GM23338 (cell line): Measurements from ENCODE around the gene MEGF8. TPM values are rescaled to one million over a fixed set of nuclear protein-coding genes. Genes with fewer than 3 reads are reported as not detected.

Experiments
- CREB1 ChIP-seq: fragments of 250-450 bp; sonication (Bioruptor Pico); IDR thresholded peaks from 2 replicates; pipeline ENCODE4 v1.5.0; 2020; ENCODE audit warnings: low read depth, mild to moderate bottlenecking, moderate library complexity
- EZH2 ChIP-seq: fragments of 200-600 bp; sonication (generic); IDR thresholded peaks from one replicate; pipeline ENCODE4 v1.8.0; 2017; ENCODE audit warnings: antibody characterized with exemption, mild to moderate bottlenecking, low read depth; ENCODE audit not compliant: unreplicated experiment
- EZH2phosphoT487 ChIP-seq: fragments of 200-600 bp; sonication (generic); IDR thresholded peaks from one replicate; pipeline ENCODE4 v1.8.1; 2018; ENCODE audit warnings: antibody characterized with exemption; ENCODE audit not compliant: unreplicated experiment
- JUNB ChIP-seq: IDR thresholded peaks from one replicate; pipeline ENCODE4 v1.6.1; 2016; ENCODE audit warnings: antibody characterized with exemption; ENCODE audit not compliant: unreplicated experiment
- NANOG ChIP-seq: IDR thresholded peaks from 2 replicates; pipeline ENCODE4 v1.6.1; 2016; ENCODE audit warnings: antibody characterized with exemption, borderline replicate concordance
- POLR2AphosphoS5 ChIP-seq: IDR thresholded peaks from 2 replicates; pipeline ENCODE4 v1.6.1; 2016; ENCODE audit warnings: antibody characterized with exemption, low read depth
- STAT1 ChIP-seq: IDR thresholded peaks from one replicate; pipeline ENCODE4 v1.6.1; 2016; ENCODE audit warnings: antibody characterized with exemption; ENCODE audit not compliant: unreplicated experiment
- ZNF114 ChIP-seq: fragments of 250-450 bp; sonication (Bioruptor Pico); IDR thresholded peaks from 2 replicates; pipeline ENCODE4 v1.5.0; 2020; ENCODE audit warnings: mild to moderate bottlenecking, moderate library complexity
- ZNF331 ChIP-seq: fragments of 250-450 bp; sonication (Bioruptor Pico); IDR thresholded peaks from 2 replicates; pipeline ENCODE4 v1.5.0; 2020; ENCODE audit warnings: low read depth, mild to moderate bottlenecking, moderate library complexity
- polyA plus RNA-seq: library from polyadenylated mRNA; unstranded; fragments of >200 nt; fragmentation: Nextera tagmentation; extraction: Ambion mirVana; gene quantifications from 2 replicates; pipeline ENCODE4 v1.2.1, GENCODE V29; 2016
- total RNA-seq: library from RNA; depleted of rRNA; stranded (reverse); fragments of >200 nt; shearing (Covaris generic); gene quantifications from 2 replicates; pipeline ENCODE4 v1.2.3, GENCODE V29; 2014
- TF ChIP-seq, protein P1 (sequence below): fragments of 250-450 bp; sonication (Bioruptor Pico); IDR thresholded peaks from 2 replicates; pipeline ENCODE4 v1.5.0; 2020; ENCODE audit warnings: mild to moderate bottlenecking, moderate library complexity
- TF ChIP-seq, protein P2 (sequence below): IDR thresholded peaks from 2 replicates; pipeline ENCODE4 v1.6.1; 2016; ENCODE audit warnings: antibody characterized with exemption
- TF ChIP-seq, protein P3 (sequence below), 2 experiments: fragments of 200-600 bp in 1 of 2; sonication (generic) in 1 of 2; conservative IDR thresholded peaks; 2 replicates each; pipeline versions ENCODE4 v1.5.1 to v1.6.1; 2016 to 2017; ENCODE audit warnings: antibody characterized with exemption in 2 of 2, low read depth in 2 of 2, mild to moderate bottlenecking in 2 of 2, moderate library complexity in 1 of 2

MEGF8 gene
- total and polyA plus RNA-seq, 2 experiments from 2014 or later, result 6.2 to 40.5 TPM

DNA sequence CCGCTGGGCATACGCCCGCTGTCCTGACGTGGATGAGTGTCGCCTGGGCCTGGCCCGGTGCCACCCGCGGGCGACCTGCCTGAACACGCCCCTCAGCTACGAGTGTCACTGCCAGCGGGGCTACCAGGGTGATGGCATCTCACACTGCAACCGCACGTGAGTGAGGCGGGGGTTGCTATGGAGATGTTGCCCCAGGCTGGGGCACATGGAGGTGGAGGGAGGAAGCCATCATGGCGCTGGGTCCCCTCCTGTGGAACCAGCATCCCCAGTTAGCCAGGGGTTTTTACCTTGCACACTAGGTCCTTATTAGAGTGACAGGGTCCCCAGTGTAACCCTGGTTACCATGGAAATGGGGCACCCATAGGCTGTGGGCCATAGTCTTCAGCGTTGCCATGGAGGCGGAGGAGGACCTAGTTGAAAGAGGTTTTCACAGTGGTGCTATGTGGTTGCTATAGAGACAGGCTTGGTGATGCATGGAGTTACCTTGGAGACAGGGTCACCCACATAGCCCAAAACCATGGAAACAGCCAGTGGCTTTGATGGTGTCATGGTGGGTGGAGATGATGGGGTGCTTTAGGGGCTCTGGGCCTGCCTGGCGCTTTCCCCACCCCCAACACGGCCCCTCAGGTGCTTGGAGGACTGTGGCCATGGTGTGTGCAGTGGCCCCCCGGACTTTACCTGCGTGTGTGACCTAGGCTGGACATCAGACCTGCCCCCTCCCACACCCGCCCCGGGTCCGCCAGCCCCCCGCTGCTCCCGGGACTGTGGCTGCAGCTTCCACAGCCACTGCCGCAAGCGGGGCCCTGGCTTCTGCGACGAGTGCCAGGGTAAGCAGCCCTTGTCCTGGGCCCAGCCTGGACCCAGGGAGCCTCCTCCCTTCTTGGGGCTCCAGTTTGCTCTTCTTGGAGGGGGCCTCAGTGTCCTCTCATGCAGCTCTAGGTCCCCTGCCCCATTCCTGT, 27.1 kb downstream of the MEGF8 start (continued):
- TF ChIP-seq, protein P1, sequence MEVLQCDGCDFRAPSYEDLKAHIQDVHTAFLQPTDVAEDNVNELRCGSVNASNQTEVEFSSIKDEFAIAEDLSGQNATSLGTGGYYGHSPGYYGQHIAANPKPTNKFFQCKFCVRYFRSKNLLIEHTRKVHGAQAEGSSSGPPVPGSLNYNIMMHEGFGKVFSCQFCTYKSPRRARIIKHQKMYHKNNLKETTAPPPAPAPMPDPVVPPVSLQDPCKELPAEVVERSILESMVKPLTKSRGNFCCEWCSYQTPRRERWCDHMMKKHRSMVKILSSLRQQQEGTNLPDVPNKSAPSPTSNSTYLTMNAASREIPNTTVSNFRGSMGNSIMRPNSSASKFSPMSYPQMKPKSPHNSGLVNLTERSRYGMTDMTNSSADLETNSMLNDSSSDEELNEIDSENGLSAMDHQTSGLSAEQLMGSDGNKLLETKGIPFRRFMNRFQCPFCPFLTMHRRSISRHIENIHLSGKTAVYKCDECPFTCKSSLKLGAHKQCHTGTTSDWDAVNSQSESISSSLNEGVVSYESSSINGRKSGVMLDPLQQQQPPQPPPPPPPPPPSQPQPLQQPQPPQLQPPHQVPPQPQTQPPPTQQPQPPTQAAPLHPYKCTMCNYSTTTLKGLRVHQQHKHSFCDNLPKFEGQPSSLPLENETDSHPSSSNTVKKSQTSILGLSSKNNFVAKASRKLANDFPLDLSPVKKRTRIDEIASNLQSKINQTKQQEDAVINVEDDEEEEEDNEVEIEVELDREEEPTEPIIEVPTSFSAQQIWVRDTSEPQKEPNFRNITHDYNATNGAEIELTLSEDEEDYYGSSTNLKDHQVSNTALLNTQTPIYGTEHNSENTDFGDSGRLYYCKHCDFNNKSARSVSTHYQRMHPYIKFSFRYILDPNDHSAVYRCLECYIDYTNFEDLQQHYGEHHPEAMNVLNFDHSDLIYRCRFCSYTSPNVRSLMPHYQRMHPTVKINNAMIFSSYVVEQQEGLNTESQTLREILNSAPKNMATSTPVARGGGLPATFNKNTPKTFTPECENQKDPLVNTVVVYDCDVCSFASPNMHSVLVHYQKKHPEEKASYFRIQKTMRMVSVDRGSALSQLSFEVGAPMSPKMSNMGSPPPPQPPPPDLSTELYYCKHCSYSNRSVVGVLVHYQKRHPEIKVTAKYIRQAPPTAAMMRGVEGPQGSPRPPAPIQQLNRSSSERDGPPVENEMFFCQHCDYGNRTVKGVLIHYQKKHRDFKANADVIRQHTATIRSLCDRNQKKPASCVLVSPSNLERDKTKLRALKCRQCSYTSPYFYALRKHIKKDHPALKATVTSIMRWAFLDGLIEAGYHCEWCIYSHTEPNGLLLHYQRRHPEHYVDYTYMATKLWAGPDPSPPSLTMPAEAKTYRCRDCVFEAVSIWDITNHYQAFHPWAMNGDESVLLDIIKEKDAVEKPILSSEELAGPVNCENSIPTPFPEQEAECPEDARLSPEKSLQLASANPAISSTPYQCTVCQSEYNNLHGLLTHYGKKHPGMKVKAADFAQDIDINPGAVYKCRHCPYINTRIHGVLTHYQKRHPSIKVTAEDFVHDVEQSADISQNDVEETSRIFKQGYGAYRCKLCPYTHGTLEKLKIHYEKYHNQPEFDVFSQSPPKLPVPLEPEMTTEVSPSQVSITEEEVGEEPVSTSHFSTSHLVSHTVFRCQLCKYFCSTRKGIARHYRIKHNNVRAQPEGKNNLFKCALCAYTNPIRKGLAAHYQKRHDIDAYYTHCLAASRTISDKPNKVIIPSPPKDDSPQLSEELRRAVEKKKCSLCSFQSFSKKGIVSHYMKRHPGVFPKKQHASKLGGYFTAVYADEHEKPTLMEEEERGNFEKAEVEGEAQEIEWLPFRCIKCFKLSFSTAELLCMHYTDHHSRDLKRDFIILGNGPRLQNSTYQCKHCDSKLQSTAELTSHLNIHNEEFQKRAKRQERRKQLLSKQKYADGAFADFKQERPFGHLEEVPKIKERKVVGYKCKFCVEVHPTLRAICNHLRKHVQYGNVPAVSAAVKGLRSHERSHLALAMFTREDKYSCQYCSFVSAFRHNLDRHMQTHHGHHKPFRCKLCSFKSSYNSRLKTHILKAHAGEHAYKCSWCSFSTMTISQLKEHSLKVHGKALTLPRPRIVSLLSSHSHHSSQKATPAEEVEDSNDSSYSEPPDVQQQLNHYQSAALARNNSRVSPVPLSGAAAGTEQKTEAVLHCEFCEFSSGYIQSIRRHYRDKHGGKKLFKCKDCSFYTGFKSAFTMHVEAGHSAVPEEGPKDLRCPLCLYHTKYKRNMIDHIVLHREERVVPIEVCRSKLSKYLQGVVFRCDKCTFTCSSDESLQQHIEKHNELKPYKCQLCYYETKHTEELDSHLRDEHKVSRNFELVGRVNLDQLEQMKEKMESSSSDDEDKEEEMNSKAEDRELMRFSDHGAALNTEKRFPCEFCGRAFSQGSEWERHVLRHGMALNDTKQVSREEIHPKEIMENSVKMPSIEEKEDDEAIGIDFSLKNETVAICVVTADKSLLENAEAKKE (CRISPR knock-in tag), result no peak
- TF ChIP-seq JUNB (no peak), ZNF114 (CRISPR knock-in tag) (no peak), EZH2 (no peak), EZH2phosphoT487 (no peak), NANOG (no peak), STAT1 (no peak), CREB1 (CRISPR knock-in tag) (no peak), ZNF331 (no peak), POLR2AphosphoS5 (no peak)
- TF ChIP-seq, protein P2, sequence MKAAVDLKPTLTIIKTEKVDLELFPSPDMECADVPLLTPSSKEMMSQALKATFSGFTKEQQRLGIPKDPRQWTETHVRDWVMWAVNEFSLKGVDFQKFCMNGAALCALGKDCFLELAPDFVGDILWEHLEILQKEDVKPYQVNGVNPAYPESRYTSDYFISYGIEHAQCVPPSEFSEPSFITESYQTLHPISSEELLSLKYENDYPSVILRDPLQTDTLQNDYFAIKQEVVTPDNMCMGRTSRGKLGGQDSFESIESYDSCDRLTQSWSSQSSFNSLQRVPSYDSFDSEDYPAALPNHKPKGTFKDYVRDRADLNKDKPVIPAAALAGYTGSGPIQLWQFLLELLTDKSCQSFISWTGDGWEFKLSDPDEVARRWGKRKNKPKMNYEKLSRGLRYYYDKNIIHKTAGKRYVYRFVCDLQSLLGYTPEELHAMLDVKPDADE, result no peak
- TF ChIP-seq, protein P3, sequence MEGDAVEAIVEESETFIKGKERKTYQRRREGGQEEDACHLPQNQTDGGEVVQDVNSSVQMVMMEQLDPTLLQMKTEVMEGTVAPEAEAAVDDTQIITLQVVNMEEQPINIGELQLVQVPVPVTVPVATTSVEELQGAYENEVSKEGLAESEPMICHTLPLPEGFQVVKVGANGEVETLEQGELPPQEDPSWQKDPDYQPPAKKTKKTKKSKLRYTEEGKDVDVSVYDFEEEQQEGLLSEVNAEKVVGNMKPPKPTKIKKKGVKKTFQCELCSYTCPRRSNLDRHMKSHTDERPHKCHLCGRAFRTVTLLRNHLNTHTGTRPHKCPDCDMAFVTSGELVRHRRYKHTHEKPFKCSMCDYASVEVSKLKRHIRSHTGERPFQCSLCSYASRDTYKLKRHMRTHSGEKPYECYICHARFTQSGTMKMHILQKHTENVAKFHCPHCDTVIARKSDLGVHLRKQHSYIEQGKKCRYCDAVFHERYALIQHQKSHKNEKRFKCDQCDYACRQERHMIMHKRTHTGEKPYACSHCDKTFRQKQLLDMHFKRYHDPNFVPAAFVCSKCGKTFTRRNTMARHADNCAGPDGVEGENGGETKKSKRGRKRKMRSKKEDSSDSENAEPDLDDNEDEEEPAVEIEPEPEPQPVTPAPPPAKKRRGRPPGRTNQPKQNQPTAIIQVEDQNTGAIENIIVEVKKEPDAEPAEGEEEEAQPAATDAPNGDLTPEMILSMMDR (conservative IDR thresholded peaks at IDR 0.05; ENCODE audit: low read depth in 2 of 2), result no peak
